BJ (cell line): ENCODE results near the gene ALAS1. TPM values are rescaled to one million over a fixed set of nuclear protein-coding genes. Genes with fewer than 3 reads are reported as not detected.

Source experiments
- CTCF ChIA-PET: fragments of 350-600 bp; formaldehyde crosslinking; extraction: SDS; loops from one replicate; lab custom pipeline; 2021; ENCODE audit warnings: antibody characterized with exemption, inconsistent platforms; lab: Yijun Ruan, JAX
- POLR2A ChIA-PET: fragments of 300-600 bp; sonication (Branson Sonifier 250); formaldehyde crosslinking; extraction: SDS; loops from one replicate; lab custom pipeline; 2021; ENCODE audit warnings: antibody characterized with exemption; lab: Charles Lee
- DNase-seq: peaks from one replicate; pipeline ENCODE4 v3.0.0-alpha.2; 2011; ENCODE audit warnings: low read depth
- H3K27me3 ChIP-seq: 2 replicates; pipeline ENCODE4 v1.6.0; 2011; ENCODE audit warnings: low read length; ENCODE audit not compliant: control insufficient read depth, insufficient read depth
- H3K36me3 ChIP-seq: 2 replicates; pipeline ENCODE4 v1.5.1; 2011; ENCODE audit warnings: low read length; ENCODE audit not compliant: control insufficient read depth, insufficient read depth
- H3K4me3 ChIP-seq: 2 replicates; pipeline ENCODE4 v1.5.1; 2011; ENCODE audit warnings: low read depth, mild to moderate bottlenecking, control low read depth, low read length
- polyA plus RNA-seq: library from polyadenylated mRNA; depleted of rRNA; stranded (reverse); fragments of >200 nt; gene quantifications from 2 replicates; pipeline ENCODE4 v1.2.3, GENCODE V29; 2011
- TF ChIP-seq, protein P1 (sequence below): IDR thresholded peaks from 2 replicates; pipeline ENCODE4 v1.5.1; 2011; ENCODE audit warnings: low read depth, mild to moderate bottlenecking, control low read depth, inconsistent platforms, low read length, moderate library complexity; ENCODE audit not compliant: insufficient read depth

Gene ALAS1
- polyA plus RNA-seq, 1 experiment, result 51.7 TPM

DNA sequence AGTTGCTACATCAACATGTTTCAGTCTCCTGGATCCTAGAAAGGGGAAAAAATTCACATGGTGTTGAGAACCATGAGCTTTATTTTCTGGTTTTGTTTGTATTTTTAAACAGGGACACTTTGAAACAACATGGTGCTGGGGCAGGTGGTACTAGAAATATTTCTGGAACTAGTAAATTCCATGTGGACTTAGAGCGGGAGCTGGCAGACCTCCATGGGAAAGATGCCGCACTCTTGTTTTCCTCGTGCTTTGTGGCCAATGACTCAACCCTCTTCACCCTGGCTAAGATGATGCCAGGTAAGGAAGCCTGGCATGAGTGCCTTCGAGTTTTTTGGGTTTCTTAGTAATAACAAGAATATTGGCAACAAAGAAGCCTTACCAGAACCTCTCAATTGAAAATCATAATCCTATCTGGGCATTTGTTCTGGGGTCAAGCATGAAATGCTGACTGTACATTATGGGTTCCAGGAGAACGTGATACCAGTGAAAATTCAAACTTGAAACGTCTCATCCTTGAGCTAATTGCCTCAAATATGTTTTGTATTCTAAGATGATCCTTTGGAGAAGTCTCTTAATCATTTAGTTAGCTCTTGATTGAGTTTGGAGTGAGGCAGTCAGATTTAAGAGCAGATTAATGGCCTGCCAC is 7.9 kb downstream of the ALAS1 start:
- no peak for DNase-seq
- ChIA-PET CTCF (interaction anchor here (2.9 kb wide), 1 partner anchor 15 kb away, joined by 14 read pairs; no protein-coding TSS in a partner anchor), POLR2A (no interaction called here)
- H3K27me3 ChIP-seq, result no peaks in the 10 kb centered on the region
- TF ChIP-seq, protein P1, sequence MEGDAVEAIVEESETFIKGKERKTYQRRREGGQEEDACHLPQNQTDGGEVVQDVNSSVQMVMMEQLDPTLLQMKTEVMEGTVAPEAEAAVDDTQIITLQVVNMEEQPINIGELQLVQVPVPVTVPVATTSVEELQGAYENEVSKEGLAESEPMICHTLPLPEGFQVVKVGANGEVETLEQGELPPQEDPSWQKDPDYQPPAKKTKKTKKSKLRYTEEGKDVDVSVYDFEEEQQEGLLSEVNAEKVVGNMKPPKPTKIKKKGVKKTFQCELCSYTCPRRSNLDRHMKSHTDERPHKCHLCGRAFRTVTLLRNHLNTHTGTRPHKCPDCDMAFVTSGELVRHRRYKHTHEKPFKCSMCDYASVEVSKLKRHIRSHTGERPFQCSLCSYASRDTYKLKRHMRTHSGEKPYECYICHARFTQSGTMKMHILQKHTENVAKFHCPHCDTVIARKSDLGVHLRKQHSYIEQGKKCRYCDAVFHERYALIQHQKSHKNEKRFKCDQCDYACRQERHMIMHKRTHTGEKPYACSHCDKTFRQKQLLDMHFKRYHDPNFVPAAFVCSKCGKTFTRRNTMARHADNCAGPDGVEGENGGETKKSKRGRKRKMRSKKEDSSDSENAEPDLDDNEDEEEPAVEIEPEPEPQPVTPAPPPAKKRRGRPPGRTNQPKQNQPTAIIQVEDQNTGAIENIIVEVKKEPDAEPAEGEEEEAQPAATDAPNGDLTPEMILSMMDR, result no peak
- peaks cover 26% of the 10 kb centered on the region for H3K36me3 ChIP-seq
- H3K4me3 ChIP-seq, result no peak overlapping the region

DNA sequence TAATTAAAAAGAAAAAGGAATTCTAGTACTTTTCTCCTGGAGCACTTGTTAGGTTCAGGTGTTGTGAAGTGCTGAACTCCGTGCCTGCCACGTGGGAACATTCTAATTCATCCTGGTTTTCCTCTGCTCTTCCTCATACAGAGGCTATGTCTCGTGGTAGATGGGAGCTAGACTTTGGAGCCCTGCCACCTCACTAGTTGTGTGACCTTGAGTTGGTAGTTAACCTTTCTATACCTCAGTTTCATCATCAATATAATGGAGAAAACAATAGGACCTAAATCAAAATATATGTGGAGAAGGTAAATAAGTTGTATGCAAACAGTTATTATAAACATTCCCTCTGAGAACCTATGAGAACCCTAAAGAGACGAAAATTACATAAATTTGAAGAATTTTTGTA is 10.6 kb downstream of the ALAS1 start:
- ChIA-PET CTCF (interaction anchor here (0.8 to 6.3 kb wide), 4 partner anchors 8 to 204 kb away, joined by 4 to 57 read pairs (median 5); no protein-coding TSS in a partner anchor), POLR2A (no interaction called here)
- Histone ChIP-seq H3K4me3 (no peak overlapping the region), H3K36me3 (peaks cover 33% of the 10 kb centered on the region), H3K27me3 (no peaks in the 10 kb centered on the region)
- TF ChIP-seq, protein P1, result no peak
- no peak for DNase-seq

DNA sequence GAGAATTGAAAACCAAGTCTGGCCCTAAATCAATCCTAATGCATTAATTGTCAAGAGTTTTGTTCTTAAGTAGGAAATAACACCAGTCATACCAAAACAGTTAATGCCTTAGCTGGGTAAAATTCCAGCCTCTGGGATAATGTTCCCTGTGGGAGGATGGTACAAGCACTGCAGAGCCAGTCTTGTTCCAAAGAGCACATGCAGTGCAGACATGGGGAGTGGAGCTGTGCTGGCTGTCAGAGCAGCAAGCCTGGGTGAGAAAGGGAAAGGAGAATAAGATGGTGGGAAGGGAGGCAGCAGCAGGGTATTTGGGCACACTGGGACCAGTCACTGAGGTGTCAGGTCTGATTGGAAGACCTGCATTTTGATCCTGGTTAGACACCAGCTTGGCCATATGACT is 12.1 kb downstream of the ALAS1 start:
- Histone ChIP-seq H3K4me3 (no peak overlapping the region), H3K36me3 (peaks cover 40% of the 10 kb centered on the region), H3K27me3 (no peaks in the 10 kb centered on the region)
- DNase-seq, result no peak
- ChIA-PET CTCF (interaction anchor here (6.3 kb wide), 1 partner anchor 11 kb away, joined by 57 read pairs; no protein-coding TSS in a partner anchor), POLR2A (interaction anchor here (0.6 to 0.7 kb wide), 2 partner anchors 32 to 67 kb away, joined by 3 read pairs; no protein-coding TSS in a partner anchor)
- TF ChIP-seq, protein P1, result no peak

DNA sequence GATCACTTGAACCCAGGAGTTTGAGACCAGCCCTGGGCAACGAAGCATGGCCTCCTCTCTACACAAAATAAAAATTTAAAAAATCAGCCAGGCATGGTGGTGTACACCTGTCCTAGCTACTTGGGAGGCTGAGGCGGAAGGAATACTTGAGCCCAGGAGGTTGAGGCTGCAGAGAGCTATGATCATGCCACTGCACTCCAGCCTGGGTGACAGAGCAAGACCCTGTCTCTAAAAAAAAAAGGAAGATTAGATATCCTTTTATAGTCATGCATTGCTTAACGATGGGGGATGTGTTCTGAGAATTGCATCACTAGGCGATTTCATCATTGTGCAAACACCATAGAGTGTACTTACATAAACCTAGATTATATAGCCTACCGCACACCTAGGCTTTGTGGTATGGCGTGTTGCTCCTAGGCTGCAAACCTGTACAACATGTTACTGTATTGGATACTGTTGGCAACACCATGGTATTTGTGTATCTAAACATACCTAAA is 12.6 kb downstream of the ALAS1 start:
- ChIA-PET POLR2A (interaction anchor here (0.7 kb wide), 1 partner anchor 32 kb away, joined by 3 read pairs; no protein-coding TSS in a partner anchor), CTCF (interaction anchor here (6.3 kb wide), 1 partner anchor 11 kb away, joined by 57 read pairs; no protein-coding TSS in a partner anchor)
- DNase-seq, result no peak
- Histone ChIP-seq H3K27me3 (no peaks in the 10 kb centered on the region), H3K4me3 (no peak overlapping the region), H3K36me3 (peaks cover 41% of the 10 kb centered on the region)
- TF ChIP-seq, protein P1, result no peak

DNA sequence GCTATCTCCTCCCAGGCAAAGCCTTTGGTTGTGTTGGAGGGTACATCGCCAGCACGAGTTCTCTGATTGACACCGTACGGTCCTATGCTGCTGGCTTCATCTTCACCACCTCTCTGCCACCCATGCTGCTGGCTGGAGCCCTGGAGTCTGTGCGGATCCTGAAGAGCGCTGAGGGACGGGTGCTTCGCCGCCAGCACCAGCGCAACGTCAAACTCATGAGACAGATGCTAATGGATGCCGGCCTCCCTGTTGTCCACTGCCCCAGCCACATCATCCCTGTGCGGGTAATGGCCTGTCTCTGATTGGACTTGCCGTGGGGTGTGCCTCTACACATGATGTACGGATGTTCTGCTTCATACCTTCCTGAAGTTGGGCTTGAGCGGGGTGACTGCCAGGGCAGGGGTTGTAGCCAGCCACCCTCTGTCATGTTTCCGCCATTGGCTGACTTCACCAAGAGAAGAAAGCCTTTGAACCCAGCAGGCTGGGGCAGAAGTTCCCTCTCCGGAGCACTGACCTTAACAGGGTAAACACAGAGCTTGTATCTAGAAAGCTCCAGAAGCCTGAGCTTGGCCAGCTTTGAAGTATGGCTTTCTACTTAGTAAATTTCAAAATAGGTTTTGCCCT is 13.4 kb downstream of the ALAS1 start:
- H3K27me3 ChIP-seq, result no peaks in the 10 kb centered on the region
- DNase-seq, result no peak
- CTCF ChIA-PET, result interaction anchor here (6.3 kb wide), 1 partner anchor 10 kb away, joined by 57 read pairs; no protein-coding TSS in a partner anchor
- TF ChIP-seq, protein P1, result no peak
- H3K36me3 ChIP-seq, result peaks cover 44% of the 10 kb centered on the region
- no peak overlapping the region for H3K4me3 ChIP-seq
- POLR2A ChIA-PET, result no interaction called here
